ENCODE measurements around the gene TBPL2.

Gene TBPL2

GRCh38 chr14:55418411-55418810 is 22.0 kb downstream of the TBPL2 start:
- Histone ChIP-seq H3K36me3 (no peaks in the 10 kb centered on the region), H3K9me3 (replicated peaks in 1 of 11) (no peaks in the 10 kb centered on the region), H4K20me1 (no peaks in the 10 kb centered on the region), H3K4me3 (no peak overlapping the region), H3K4me2 (no peak overlapping the region), H3K27me3 (no peaks in the 10 kb centered on the region), H3K4me1 (no peaks in the 10 kb centered on the region; a peak in 1 of 20 replicates), H3K27ac (no peak overlapping the region), H3K9ac (no peak overlapping the region)
- TF ChIP-seq Cebpa-rat (IDR thresholded peaks at IDR 0.05) = no peak

- TF ChIP-seq Cebpa-rat (IDR thresholded peaks at IDR 0.05) = no peak
- Histone ChIP-seq H3K4me2 (no peak overlapping the region), H3K9ac (no peak overlapping the region), H3K27me3 (no peaks in the 10 kb centered on the region), H4K20me1 (no peaks in the 10 kb centered on the region), H3K27ac (no peak overlapping the region), H3K9me3 (replicated peaks in 1 of 11) (no peaks in the 10 kb centered on the region), H3K4me1 (no peaks in the 10 kb centered on the region), H3K4me3 (no peak overlapping the region), H3K36me3 (no peaks in the 10 kb centered on the region)
These were observed 22.5 kb downstream of the TBPL2 start for GRCh38 chr14:55417955-55418354.

DNA sequence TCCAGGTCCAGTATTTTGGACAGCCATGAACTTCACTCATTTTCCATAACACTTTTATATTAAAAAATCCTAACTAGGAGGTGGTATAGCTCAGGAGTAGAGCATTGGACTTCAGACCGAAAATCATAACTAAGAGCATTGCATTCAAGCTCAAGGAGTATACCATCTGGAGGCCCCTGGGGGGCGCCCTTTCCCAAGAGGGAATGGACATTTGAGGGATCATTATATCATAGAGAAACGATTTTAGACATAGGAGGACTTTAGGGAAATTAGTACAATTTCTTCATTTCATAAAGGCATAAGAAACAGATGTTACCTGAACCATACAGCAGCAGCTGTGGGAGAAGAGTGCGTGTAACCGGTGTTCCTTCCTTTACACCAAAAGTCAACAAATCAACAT is 23.6 kb downstream of the TBPL2 start:
- no peak overlapping the region for H3K4me2 ChIP-seq
- no peak overlapping the region for H3K27ac ChIP-seq
- H3K9ac ChIP-seq = no peak overlapping the region
- H3K9me3 ChIP-seq (replicated peaks in 1 of 11) = no peaks in the 10 kb centered on the region
- H4K20me1 ChIP-seq = no peaks in the 10 kb centered on the region
- no peak for TF ChIP-seq Cebpa-rat (IDR thresholded peaks at IDR 0.05)
- no peaks in the 10 kb centered on the region for H3K27me3 ChIP-seq
- no peaks in the 10 kb centered on the region for H3K36me3 ChIP-seq
- H3K4me1 ChIP-seq = peaks cover 0 to 7% (median 5%) of the 10 kb centered on the region in 10 experiments; a peak in 11 of 20 replicates
- H3K4me3 ChIP-seq = no peak overlapping the region

DNA sequence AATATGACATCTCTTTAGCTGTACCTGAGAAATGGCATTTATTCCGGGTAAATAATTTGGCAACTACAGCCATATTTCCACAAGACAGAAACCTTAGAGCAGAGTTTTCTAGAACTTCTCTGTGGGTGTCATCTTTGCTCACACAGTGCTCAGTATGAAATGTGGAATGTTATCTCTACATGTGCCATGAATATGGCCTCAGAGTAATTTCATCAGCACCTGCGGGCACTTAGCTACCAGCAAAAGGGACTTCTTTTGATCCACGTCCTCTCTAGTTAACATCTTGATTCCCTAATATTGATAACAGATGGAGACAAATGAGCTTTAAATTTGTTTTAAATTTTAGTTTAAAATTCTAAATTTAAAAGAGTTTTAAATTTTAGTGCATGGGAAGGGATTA is 25.9 kb downstream of the TBPL2 start:
- Histone ChIP-seq H3K9me3 (replicated peaks in 1 of 11) (no peaks in the 10 kb centered on the region), H3K4me3 (no peak overlapping the region), H3K4me2 (no peak overlapping the region), H3K9ac (no peak overlapping the region), H3K27me3 (no peaks in the 10 kb centered on the region), H4K20me1 (no peaks in the 10 kb centered on the region), H3K4me1 (peaks cover 14 to 22% (median 18%) of the 10 kb centered on the region in 10 experiments), H3K27ac (no peak overlapping the region), H3K36me3 (no peaks in the 10 kb centered on the region)
- no peak for TF ChIP-seq Cebpa-rat (IDR thresholded peaks at IDR 0.05)

DNA sequence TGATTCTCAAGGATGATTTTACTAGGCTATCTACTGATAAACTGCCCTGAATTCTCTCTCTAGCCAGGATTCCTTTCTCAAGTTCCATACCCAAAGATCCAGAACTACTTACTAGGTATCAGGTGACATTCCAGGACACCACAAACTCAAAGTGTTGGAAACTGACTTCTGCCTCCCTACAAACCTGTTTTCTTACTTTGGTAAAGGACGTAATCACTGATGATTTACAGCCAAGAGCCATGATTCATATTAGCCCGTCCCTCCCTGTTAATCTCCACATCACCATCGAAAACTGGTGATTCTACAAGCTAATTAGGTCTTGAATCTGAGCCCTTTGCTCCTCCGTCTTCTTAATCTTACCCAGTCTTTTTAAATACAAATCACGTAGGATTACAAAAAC is 27.7 kb downstream of the TBPL2 start:
- H3K9ac ChIP-seq = no peak overlapping the region
- no peak overlapping the region for H3K4me3 ChIP-seq
- no peak for TF ChIP-seq Cebpa-rat (IDR thresholded peaks at IDR 0.05)
- peaks cover 0 to 10% (median 6%) of the 10 kb centered on the region in 11 experiments; a peak in 5 of 22 replicates for H4K20me1 ChIP-seq
- H3K27me3 ChIP-seq = no peaks in the 10 kb centered on the region
- H3K4me2 ChIP-seq = peak overlapping the region in 4 of 11 experiments; percentile 74 to 88 (median 84); a peak in 6 of 22 replicates
- no peak overlapping the region for H3K27ac ChIP-seq
- no peaks in the 10 kb centered on the region for H3K9me3 ChIP-seq (replicated peaks in 1 of 11)
- H3K4me1 ChIP-seq = peaks cover 15 to 36% (median 25%) of the 10 kb centered on the region in 10 experiments
- H3K36me3 ChIP-seq = peaks cover 0 to 9% (median 5%) of the 10 kb centered on the region in 11 experiments; a peak in 7 of 22 replicates

DNA sequence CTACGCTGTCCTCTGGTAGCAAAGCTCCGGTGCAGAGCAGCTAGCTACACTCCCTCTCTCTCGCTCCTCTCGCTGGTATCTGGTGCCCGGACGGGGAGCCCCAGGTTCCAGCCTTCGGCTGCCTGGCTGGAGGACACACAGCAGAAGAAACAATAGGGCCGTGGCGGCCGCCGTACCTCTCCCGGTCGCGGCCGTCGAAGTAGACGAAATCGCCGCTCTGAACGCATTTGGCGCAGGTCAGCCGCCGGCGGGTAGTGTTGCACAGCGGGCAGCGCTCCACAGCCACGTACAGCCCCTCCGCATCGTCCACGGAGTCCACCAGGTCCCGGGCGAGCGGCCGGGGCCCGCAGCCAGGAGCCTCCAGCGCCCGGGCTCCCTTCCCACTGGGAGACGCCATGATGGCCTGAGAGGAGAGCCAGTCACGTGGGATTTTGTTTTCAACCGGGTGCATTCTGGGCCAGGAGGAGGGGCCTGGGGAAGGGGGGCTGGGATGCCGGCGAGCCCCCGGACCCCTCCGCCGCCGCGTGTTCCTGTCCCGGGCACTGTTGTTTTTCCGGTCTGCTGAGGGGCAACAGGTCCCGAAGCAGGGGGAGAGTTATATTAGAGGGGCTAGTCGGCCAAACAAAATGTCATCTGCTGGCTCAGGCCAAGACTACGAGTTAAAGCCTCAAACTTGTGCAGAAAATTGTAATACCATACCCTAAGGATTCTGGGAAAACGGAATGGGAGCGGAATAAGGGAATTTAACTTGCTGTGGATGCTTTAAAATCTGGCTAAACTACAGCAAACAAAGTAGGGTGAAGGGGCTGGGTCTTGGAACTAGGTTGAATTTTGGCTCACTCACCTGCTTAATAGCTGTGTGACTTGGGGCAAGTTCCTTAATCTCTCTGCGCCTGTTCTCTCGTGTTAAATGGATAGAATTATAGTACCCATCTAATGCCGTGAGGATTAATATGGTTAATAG is 28.7 kb downstream of the TBPL2 start, which contains the start of gene ATG14:
TSS of gene ATG14 (minus strand) at position 405 of the 964 bp plus-strand sequence. CDS start at position 397, 8 bp downstream.
- H3K27ac ChIP-seq = peak within 1 kb of the TSS; percentile 74 to 91 (median 87)

DNA sequence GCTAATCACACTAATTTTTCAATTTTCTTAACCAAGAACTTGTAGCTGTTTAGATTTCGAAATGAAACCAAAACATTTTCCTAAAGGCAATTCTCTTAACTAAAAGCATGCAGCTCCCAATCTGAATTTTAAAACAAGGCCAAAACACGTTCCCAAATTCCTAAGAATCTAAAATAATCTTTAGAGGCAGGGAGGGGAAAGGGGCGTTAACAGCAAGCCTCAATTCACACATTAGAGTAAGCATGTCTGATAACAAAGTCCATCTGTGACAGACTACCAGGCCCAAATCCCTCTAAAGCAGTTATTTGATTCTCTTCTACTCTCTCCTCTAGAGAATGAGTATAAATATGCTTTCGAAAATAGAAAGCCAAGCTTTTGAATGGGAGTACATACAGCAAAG is 29.5 kb downstream of the TBPL2 start:
- peak overlapping the region; percentile 86 to 96 (median 88) for H3K4me2 ChIP-seq
- H4K20me1 ChIP-seq = peaks cover 0 to 24% (median 13%) of the 10 kb centered on the region in 11 experiments; a peak in 8 of 22 replicates
- H3K36me3 ChIP-seq = peaks cover 0 to 17% (median 5%) of the 10 kb centered on the region in 11 experiments; a peak in 7 of 22 replicates
- no peaks in the 10 kb centered on the region for H3K9me3 ChIP-seq (replicated peaks in 1 of 11)
- no peaks in the 10 kb centered on the region for H3K27me3 ChIP-seq
- peaks cover 15 to 36% (median 25%) of the 10 kb centered on the region in 10 experiments for H3K4me1 ChIP-seq
- peak overlapping the region; percentile 88 to 96 (median 91) for H3K9ac ChIP-seq
- H3K27ac ChIP-seq = peak overlapping the region; percentile 74 to 91 (median 87)
- H3K4me3 ChIP-seq = peak overlapping the region; percentile 81 to 99 (median 91)
- no peak for TF ChIP-seq Cebpa-rat (IDR thresholded peaks at IDR 0.05)

More for the DNA sequence above, 28.7 kb downstream of the TBPL2 start, which contains the start of gene ATG14:
- Histone ChIP-seq H3K9me3 (replicated peaks in 1 of 11) (no peaks in the 10 kb centered on the region), H3K27me3 (no peaks in the 10 kb centered on the region), H3K36me3 (peaks cover 0 to 17% (median 5%) of the 10 kb centered on the region in 11 experiments; a peak in 7 of 22 replicates), H3K4me3 (peak within 1 kb of the TSS; percentile 81 to 99 (median 91)), H3K9ac (peak within 1 kb of the TSS; percentile 88 to 96 (median 91)), H3K4me1 (peaks cover 15 to 36% (median 25%) of the 10 kb centered on the region in 10 experiments), H3K4me2 (peak within 1 kb of the TSS; percentile 86 to 96 (median 88)), H4K20me1 (peaks cover 0 to 18% (median 13%) of the 10 kb centered on the region in 11 experiments; a peak in 7 of 22 replicates)
- no peak for TF ChIP-seq Cebpa-rat (IDR thresholded peaks at IDR 0.05)

DNA sequence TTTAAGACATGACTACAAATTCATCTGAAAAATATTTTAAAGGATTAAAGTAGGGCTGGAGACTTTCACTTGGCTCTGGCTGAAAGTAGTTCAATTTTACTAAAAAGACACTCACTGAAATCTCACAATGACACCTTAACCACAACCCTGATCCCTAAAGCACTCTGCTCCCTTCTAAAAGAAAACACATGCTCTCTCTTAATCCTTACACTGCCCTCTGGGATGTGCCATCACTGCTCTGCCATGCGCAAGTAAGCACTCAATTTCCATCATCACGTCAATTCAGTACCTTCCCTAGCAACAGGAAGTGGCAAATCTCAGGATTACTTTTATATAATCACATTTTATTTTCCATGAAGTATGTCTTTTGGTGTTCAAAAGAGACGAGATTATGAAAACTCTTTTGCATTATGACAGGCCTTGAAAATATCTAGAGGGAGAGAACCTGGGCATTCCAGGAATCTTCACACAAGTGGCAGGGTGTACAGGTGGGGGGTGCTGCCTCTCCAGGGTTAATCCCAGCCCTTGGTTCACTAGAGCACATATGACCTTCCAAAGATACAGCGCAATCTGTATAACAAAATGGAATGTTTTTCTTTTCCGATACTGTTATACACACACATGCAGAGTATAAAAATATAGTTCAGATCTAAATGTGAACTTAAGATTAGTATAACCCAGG is 36.1 kb downstream of the TBPL2 start:
- peaks cover 0 to 17% (median 5%) of the 10 kb centered on the region in 11 experiments; a peak in 7 of 22 replicates for H3K36me3 ChIP-seq
- H3K4me1 ChIP-seq = peaks cover 16 to 38% (median 18%) of the 10 kb centered on the region in 10 experiments
- H3K4me3 ChIP-seq = no peak overlapping the region; a peak in 1 of 20 replicates
- peak overlapping the region in 2 of 11 experiments; percentile 16 to 21; a peak in 2 of 22 replicates for H3K9ac ChIP-seq
- H3K4me2 ChIP-seq = peak overlapping the region in 10 of 11 experiments; percentile 5 to 72 (median 50); a peak in 16 of 22 replicates
- peaks cover 15 to 69% (median 46%) of the 10 kb centered on the region in 11 experiments; a peak in 20 of 22 replicates for H4K20me1 ChIP-seq
- no peaks in the 10 kb centered on the region for H3K9me3 ChIP-seq (replicated peaks in 1 of 11)
- H3K27ac ChIP-seq = no peak overlapping the region
- H3K27me3 ChIP-seq = no peaks in the 10 kb centered on the region
- TF ChIP-seq Cebpa-rat (IDR thresholded peaks at IDR 0.05) = no peak
